GM12878 (cell line): ENCODE measurements around the gene MRPL39. TPM values are rescaled to one million over a fixed set of nuclear protein-coding genes. Genes with fewer than 3 reads are reported as not detected.

ENCODE experiments used
- ATAC-seq: fragments of 200-7000 bp; cut with Tn5 transposase; 3 replicates; pipeline ENCODE4 v1.9.1; 2020; ENCODE audit warnings: mild to moderate bottlenecking, moderate library complexity
- BruUV-seq: library from RNA; stranded (reverse); fragments of 400-500 nt; replicated peaks from 2 replicates; lab custom pipeline; 2021; lab: Mats Ljungman, UMichigan
- CTCF ChIA-PET: fragments of 300-600 bp; sonication (Branson Sonifier 250); formaldehyde crosslinking; extraction: SDS; loops from one replicate; lab custom pipeline; 2021; ENCODE audit warnings: inconsistent platforms; lab: Yijun Ruan, JAX
- POLR2A ChIA-PET: fragments of 350-600 bp; formaldehyde crosslinking; extraction: SDS; loops from one replicate; lab custom pipeline; 2021; ENCODE audit warnings: inconsistent platforms; lab: Charles Lee
- RAD21 ChIA-PET: fragments of 300-600 bp; sonication (Branson Sonifier 250); formaldehyde crosslinking; loops from one replicate; lab custom pipeline; 2023; ENCODE audit warnings: antibody characterized with exemption; ENCODE audit not compliant: unreplicated experiment; lab: Charles Lee
- SMC1A ChIA-PET: fragments of 300-600 bp; sonication (Branson Sonifier 250); formaldehyde crosslinking; loops from one replicate; lab custom pipeline; 2023; ENCODE audit not compliant: unreplicated experiment, uncharacterized antibody; lab: Charles Lee
- DNase-seq: peaks from one replicate; pipeline ENCODE4 v3.0.0-alpha.2; 2011; ENCODE audit warnings: low read depth, low spot score
- FAIRE-seq: peaks from 3 replicates; lab custom pipeline; 2011; peaks lifted over from hg19 to GRCh38; lab: Jason Lieb, UNC
- H2AFZ ChIP-seq: 2 replicates; pipeline ENCODE4 v1.6.0; 2011; ENCODE audit warnings: low read depth, low read length, control low read depth; ENCODE audit not compliant: control insufficient read depth
- H3K27ac ChIP-seq: 2 replicates; pipeline ENCODE4 v1.5.1; 2011; ENCODE audit warnings: control low read depth; ENCODE audit not compliant: control insufficient read depth, insufficient read depth
- H3K27me3 ChIP-seq, 2 experiments: replicated peaks in 1 of 2; 2 replicates each; pipeline versions ENCODE4 v1.6.0 to v1.6.1; 2011; ENCODE audit warnings: low read length in 1 of 2; ENCODE audit not compliant: control insufficient read depth in 2 of 2, insufficient read depth in 2 of 2
- H3K36me3 ChIP-seq, 2 experiments: 2 replicates each; pipeline ENCODE4 v1.5.1; 2011; ENCODE audit warnings: low read length in 1 of 2; ENCODE audit not compliant: control insufficient read depth in 2 of 2, insufficient read depth in 2 of 2
- H3K4me1 ChIP-seq: 2 replicates; pipeline ENCODE4 v1.6.1; 2011; ENCODE audit warnings: mild to moderate bottlenecking, low read length, moderate library complexity, mixed read lengths; ENCODE audit not compliant: control insufficient read depth, insufficient read depth
- H3K4me2 ChIP-seq: 2 replicates; pipeline ENCODE4 v1.6.0; 2011; ENCODE audit warnings: control low read depth; ENCODE audit not compliant: control insufficient read depth, insufficient read depth
- H3K4me3 ChIP-seq: fragments of 200-600 bp; sonication (generic); 2 replicates; pipeline ENCODE4 v1.5.1; 2016
- H3K79me2 ChIP-seq: 2 replicates; pipeline ENCODE4 v1.6.0; 2011; ENCODE audit warnings: low read length; ENCODE audit not compliant: control insufficient read depth, insufficient read depth
- H3K9ac ChIP-seq: 2 replicates; pipeline ENCODE4 v1.8.0; 2011; ENCODE audit warnings: low read length, control low read depth, mixed read lengths; ENCODE audit not compliant: control insufficient read depth, insufficient read depth
- H3K9me3 ChIP-seq: replicated peaks from 3 replicates; pipeline ENCODE4 v1.5.1; 2011; ENCODE audit warnings: mild to moderate bottlenecking, low read length; ENCODE audit not compliant: control insufficient read depth, insufficient read depth
- H4K20me1 ChIP-seq: 2 replicates; pipeline ENCODE4 v1.6.0; 2011; ENCODE audit not compliant: control insufficient read depth, insufficient read depth
- ATF7 ChIP-seq: fragments of 450-650 bp; IDR thresholded peaks from 2 replicates; pipeline ENCODE4 v1.6.1; 2016; ENCODE audit warnings: low read depth, mild to moderate bottlenecking
- CHD4 ChIP-seq: fragments of 200-600 bp; sonication (generic); IDR thresholded peaks from 2 replicates; pipeline ENCODE4 v1.6.1; 2016; ENCODE audit warnings: mild to moderate bottlenecking
- CREM ChIP-seq: IDR thresholded peaks from 2 replicates; pipeline ENCODE4 v1.6.1; 2014; ENCODE audit warnings: antibody characterized with exemption, low read depth
- E4F1 ChIP-seq: fragments of 450-650 bp; IDR thresholded peaks from 2 replicates; pipeline ENCODE4 v1.6.1; 2018; ENCODE audit warnings: borderline replicate concordance, mild to moderate bottlenecking; ENCODE audit not compliant: partially characterized antibody
- FOXM1 ChIP-seq: IDR thresholded peaks from 2 replicates; pipeline ENCODE4 v1.6.1; 2012; ENCODE audit warnings: low read depth, mild to moderate bottlenecking, inconsistent platforms, low read length, moderate library complexity
- GABPA ChIP-seq: IDR thresholded peaks from 2 replicates; pipeline ENCODE4 v1.6.1; 2014; ENCODE audit warnings: antibody characterized with exemption, low read depth, mild to moderate bottlenecking, inconsistent platforms
- GATAD2B ChIP-seq: fragments of 450-650 bp; conservative IDR thresholded peaks from 2 replicates; pipeline ENCODE4 v1.6.1; 2017; ENCODE audit warnings: low read depth, mild to moderate bottlenecking, moderate library complexity
- IKZF1 ChIP-seq: fragments of 450-650 bp; conservative IDR thresholded peaks from 2 replicates; pipeline ENCODE4 v1.6.1; 2017; ENCODE audit warnings: antibody characterized with exemption, mild to moderate bottlenecking
- MEF2A ChIP-seq: IDR thresholded peaks from 2 replicates; pipeline ENCODE4 v1.6.1; 2011; ENCODE audit warnings: low read depth, mild to moderate bottlenecking, low read length, moderate library complexity; ENCODE audit not compliant: insufficient read depth
- MXI1 ChIP-seq: fragments of 150-350 bp; IDR thresholded peaks from 2 replicates; pipeline ENCODE4 v1.6.1; 2011; ENCODE audit warnings: low read depth, mild to moderate bottlenecking, inconsistent platforms, low read length, improper control_type of control experiment
- NFIC ChIP-seq: IDR thresholded peaks from 2 replicates; pipeline ENCODE4 v1.6.1; 2012; ENCODE audit warnings: low read depth, mild to moderate bottlenecking, inconsistent platforms, low read length, moderate library complexity
- NR2C2 ChIP-seq: IDR thresholded peaks from 2 replicates; pipeline ENCODE4 v1.6.1; 2011; ENCODE audit warnings: borderline replicate concordance, low read depth; ENCODE audit not compliant: control insufficient read depth, insufficient read length
- SIN3A ChIP-seq: IDR thresholded peaks from 2 replicates; pipeline ENCODE4 v1.6.1; 2012; ENCODE audit warnings: low read depth, low read length, improper control_type of control experiment
- STAT1 ChIP-seq: fragments of 450-650 bp; conservative IDR thresholded peaks from 2 replicates; pipeline ENCODE4 v1.6.1; 2014; ENCODE audit warnings: antibody characterized with exemption, mild to moderate bottlenecking
- STAT3 ChIP-seq: IDR thresholded peaks from 2 replicates; pipeline ENCODE4 v1.6.1; 2011; ENCODE audit warnings: low read depth, low read length, improper control_type of control experiment
- ZNF384 ChIP-seq: IDR thresholded peaks from 2 replicates; pipeline ENCODE4 v1.6.1; 2012; ENCODE audit warnings: low read depth, mild to moderate bottlenecking, low read length, improper control_type of control experiment, borderline replicate concordance
- WGBS: methylation state at CpG from one replicate; pipeline ENCODE4 v1.1.6; 2016; ENCODE audit warnings: low lambda C conversion rate; ENCODE audit not compliant: insufficient replicate concordance, insufficient coverage; ENCODE audit errors: missing lambda C conversion rate; 5-methylcytosine and 5-hydroxymethylcytosine counted together
- in situ Hi-C: fragments of 300-500 bp; cut with MboI; formaldehyde crosslinking; loops from 9 replicates; pipeline ENCODE4 v1.14.3; 2018; ENCODE audit warnings: mixed read lengths
- intact Hi-C: fragments of 100-400 bp; cut with micrococcal nuclease; formaldehyde crosslinking; loops from one replicate; pipeline ENCODE4 v1.14.2; 2022; ENCODE audit not compliant: unreplicated experiment
- polyA plus RNA-seq, 11 experiments: library from polyadenylated mRNA; depleted of rRNA in 4 of 11; unstranded in 6 of 11; stranded (reverse) in 5 of 11; fragments of >200 nt; fragmentation: Nextera tagmentation in 4 of 11; fragmentation: Illumina TruSeq in 1 of 11; extraction: Ambion mirVana in 4 of 11; extraction: Trizol in 1 of 11; gene quantifications; 1 replicate in 1 of 11; 2 replicates in 10 of 11; pipeline versions ENCODE4 v1.2.1 to v1.2.3, GENCODE V29; 2011 to 2016; ENCODE audit warnings: inconsistent platforms in 2 of 11, missing spikeins in 2 of 11, low read depth in 1 of 11
- total RNA-seq, 4 experiments: library from RNA; depleted of rRNA in 3 of 4; stranded (reverse); fragments of >200 nt in 3 of 4; fragmentation: Illumina TruSeq in 1 of 4; extraction: Trizol in 1 of 4; gene quantifications; 2 replicates each; pipeline versions ENCODE4 v1.2.1 to v1.2.3, GENCODE V29; 2013 to 2021
- TF ChIP-seq, protein P1 (sequence below): fragments of 450-650 bp; conservative IDR thresholded peaks from 2 replicates; pipeline ENCODE4 v1.6.1; 2017; ENCODE audit warnings: mild to moderate bottlenecking, moderate library complexity

Gene MRPL39
- total and polyA plus RNA-seq, 10 of the 15 experiments (the other 5 are each of a cell fraction or from before 2014, with no cell fraction given): 68.8 to 292 (median 120) TPM

DNA sequence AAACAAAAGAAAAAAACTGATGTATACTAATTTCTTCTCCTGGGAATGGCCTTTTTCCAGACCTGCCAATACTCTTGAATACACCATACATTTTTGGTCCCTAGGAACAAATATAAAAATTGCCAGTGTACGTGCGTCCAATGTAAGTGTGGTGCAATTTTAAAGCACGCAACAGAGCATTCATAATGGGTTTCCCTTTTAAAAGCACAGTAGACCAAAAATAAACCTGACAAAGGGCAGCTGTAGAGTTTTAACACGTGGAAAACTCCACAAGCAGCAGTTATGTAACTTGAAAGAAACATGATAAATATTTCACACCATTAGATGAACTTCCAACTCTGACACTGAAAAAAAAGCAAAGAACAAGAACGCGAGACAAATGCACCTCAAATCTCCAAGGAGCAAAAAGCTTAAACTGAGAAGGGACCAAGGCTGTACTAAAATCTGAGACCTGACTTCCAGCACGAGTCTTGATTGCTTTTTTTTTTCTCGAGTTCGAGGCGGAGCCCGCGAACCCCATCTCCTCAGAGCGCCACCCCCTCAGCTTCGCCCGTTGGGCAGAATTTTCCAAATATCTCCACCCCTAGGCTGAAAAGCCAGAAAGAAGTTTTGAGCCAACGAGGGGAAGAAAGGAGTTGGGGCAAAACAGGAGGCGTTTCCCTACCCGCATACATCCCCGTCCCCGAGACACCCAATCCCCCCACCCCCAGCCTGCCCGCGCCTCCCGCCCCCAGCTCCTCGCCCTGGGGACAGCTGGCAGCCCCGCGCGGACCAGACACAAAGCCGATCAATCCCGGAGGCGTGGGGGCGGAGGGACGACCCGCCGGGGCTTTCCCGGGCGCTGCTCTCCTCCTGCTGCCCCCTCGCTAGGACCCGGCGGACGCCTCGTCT is 31.6 kb upstream of the MRPL39 start, which contains the start of gene JAM2:
JAM2 (plus strand) TSS at position 599 of the 891 bp plus-strand sequence. CDS start 564 bp downstream, outside the sequence.
- H3K36me3 ChIP-seq: no peaks in the 10 kb centered on the region
- H3K4me3 ChIP-seq: peak within 1 kb of the TSS; percentile 77
- no TSS peak for BruUV-seq
- ATAC-seq (peak; percentile 83), FAIRE-seq (no peak), DNase-seq (peak; percentile 17)
- H2AFZ ChIP-seq: peak within 1 kb of the TSS; percentile 74
- H3K4me1 ChIP-seq: peaks cover 13% of the 10 kb centered on the region; the same call in 1 of the 2 replicates
- no peaks in the 10 kb centered on the region; the same call in 2 of the 3 replicates for H3K9me3 ChIP-seq
- H3K79me2 ChIP-seq: no peaks in the 10 kb centered on the region; the same call in 1 of the 2 replicates
- in situ Hi-C loops (no loop called here), intact Hi-C loops (loop anchor here (2.0 kb wide), 1 partner anchor 30 kb away; no protein-coding TSS in a partner anchor)
- peak within 1 kb of the TSS; percentile 46 for H3K27ac ChIP-seq
- peak within 1 kb of the TSS; percentile 83 for H3K4me2 ChIP-seq
- under 1% methylated on average over 33 of the region's 41 CpGs for WGBS
- H3K9ac ChIP-seq: peak within 1 kb of the TSS; percentile 69
- H3K27me3 ChIP-seq: no peaks in the 10 kb centered on the region; a peak in 1 of 4 replicates
- RAD21 ChIA-PET: interaction anchor here (0.6 to 1.5 kb wide), 5 partner anchors 23 to 1086 kb away, joined by 3 to 9 read pairs (median 3); partner anchors contain the start of genes ATP5PF, GABPA and MRPL39
- H4K20me1 ChIP-seq: no peaks in the 10 kb centered on the region
- POLR2A ChIA-PET: no interaction called here
- SMC1A ChIA-PET: interaction anchor here (1.1 to 2.1 kb wide), 3 partner anchors 11 to 68 kb away, joined by 3 to 7 read pairs (median 4); no protein-coding TSS in a partner anchor
- CTCF ChIA-PET: interaction anchor here (0.6 to 3.1 kb wide), 4 partner anchors 10 to 204 kb away, joined by 3 to 36 read pairs (median 4); partner anchors contain the start of gene MRPL39
- TF ChIP-seq NFIC (0 out of 2 replicates have a peak, but pooled peaks have one; percentile 29), SIN3A (no peak), E4F1 (no peak), STAT1 (no peak), FOXM1 (no peak), CHD4 (no peak), STAT3 (no peak), CREM (no peak), GATAD2B (no peak), IKZF1 (no peak), GABPA (no peak), ATF7 (no peak), ZNF384 (peak; percentile 64; the same call in 1 of the 2 replicates), NR2C2 (no peak), MXI1 (peak; percentile 67; the same call in 1 of the 2 replicates), MEF2A (0 out of 2 replicates have a peak, but pooled peaks have one; percentile 58)
- TF ChIP-seq, protein P1, sequence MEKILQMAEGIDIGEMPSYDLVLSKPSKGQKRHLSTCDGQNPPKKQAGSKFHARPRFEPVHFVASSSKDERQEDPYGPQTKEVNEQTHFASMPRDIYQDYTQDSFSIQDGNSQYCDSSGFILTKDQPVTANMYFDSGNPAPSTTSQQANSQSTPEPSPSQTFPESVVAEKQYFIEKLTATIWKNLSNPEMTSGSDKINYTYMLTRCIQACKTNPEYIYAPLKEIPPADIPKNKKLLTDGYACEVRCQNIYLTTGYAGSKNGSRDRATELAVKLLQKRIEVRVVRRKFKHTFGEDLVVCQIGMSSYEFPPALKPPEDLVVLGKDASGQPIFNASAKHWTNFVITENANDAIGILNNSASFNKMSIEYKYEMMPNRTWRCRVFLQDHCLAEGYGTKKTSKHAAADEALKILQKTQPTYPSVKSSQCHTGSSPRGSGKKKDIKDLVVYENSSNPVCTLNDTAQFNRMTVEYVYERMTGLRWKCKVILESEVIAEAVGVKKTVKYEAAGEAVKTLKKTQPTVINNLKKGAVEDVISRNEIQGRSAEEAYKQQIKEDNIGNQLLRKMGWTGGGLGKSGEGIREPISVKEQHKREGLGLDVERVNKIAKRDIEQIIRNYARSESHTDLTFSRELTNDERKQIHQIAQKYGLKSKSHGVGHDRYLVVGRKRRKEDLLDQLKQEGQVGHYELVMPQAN: no peak
